ENCODE results near the gene CAMK1D.

Gene CAMK1D

DNA sequence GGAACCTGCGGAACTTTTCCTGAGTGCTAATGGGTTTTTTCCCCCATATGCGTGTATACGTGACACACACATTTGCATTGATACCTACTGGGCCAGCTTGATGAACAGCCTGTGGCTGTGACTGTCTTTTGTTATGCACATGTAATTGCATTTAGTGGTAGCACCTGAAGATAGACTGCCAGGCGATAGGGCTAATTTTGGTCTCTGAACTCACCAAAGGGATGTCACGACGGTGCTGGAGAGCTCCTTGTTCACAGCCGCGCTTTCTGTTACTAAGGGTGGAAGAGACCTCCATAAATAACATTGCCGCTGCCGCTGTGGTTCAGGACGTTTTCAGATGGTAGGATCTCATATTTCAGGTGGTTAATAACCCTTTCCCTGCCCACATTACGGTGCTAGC, 133.2 kb downstream of the CAMK1D start:
- POLR2A ChIA-PET = no interaction called here
- Histone ChIP-seq H3K27ac (ENCODE audit: extremely low read depth, low read depth, low read length) (no peak overlapping the region), H3K4me1 (ENCODE audit: control insufficient read depth, insufficient read depth, low read length) (0 out of 2 replicates have a peak, but pooled peaks cover 2% of the 10 kb centered on the region), H3K36me3 (ENCODE audit: control insufficient read depth in 2 of 2, insufficient read depth in 1 of 2, low read length in 2 of 2) (no peaks in the 10 kb centered on the region), H3K9me3 (ENCODE audit: control insufficient read depth, insufficient read depth, low read depth, low read length) (no peaks in the 10 kb centered on the region), H3K4me3 (ENCODE audit: low read depth, low read length) (no peak overlapping the region)
- TF ChIP-seq ZNF266 (tag by site-specific recombination; IDR thresholded peaks at IDR 0.05; ENCODE audit: low read depth) = no peak
- no peak for TF ChIP-seq ZBTB10 (tag by site-specific recombination; IDR thresholded peaks at IDR 0.05)
- no peak for TF ChIP-seq ZNF624 (tag by site-specific recombination; IDR thresholded peaks at IDR 0.05)
- TF ChIP-seq ZNF843 (tag by site-specific recombination; IDR thresholded peaks at IDR 0.05) = no peak
- no peak for TF ChIP-seq ZNF350 (tag by site-specific recombination; IDR thresholded peaks at IDR 0.05)
- TF ChIP-seq ZNF501 (tag by site-specific recombination; IDR thresholded peaks at IDR 0.05) = no peak
- no peak for TF ChIP-seq ZBTB8A (tag by site-specific recombination; IDR thresholded peaks at IDR 0.05)
- TF ChIP-seq REST (tag by site-specific recombination; IDR thresholded peaks at IDR 0.05) = peak; percentile 81
- CTCF ChIA-PET = interaction anchor here (1.4 kb wide), 1 partner anchor 268 kb away, joined by 5 read pairs; no protein-coding TSS in a partner anchor

DNA sequence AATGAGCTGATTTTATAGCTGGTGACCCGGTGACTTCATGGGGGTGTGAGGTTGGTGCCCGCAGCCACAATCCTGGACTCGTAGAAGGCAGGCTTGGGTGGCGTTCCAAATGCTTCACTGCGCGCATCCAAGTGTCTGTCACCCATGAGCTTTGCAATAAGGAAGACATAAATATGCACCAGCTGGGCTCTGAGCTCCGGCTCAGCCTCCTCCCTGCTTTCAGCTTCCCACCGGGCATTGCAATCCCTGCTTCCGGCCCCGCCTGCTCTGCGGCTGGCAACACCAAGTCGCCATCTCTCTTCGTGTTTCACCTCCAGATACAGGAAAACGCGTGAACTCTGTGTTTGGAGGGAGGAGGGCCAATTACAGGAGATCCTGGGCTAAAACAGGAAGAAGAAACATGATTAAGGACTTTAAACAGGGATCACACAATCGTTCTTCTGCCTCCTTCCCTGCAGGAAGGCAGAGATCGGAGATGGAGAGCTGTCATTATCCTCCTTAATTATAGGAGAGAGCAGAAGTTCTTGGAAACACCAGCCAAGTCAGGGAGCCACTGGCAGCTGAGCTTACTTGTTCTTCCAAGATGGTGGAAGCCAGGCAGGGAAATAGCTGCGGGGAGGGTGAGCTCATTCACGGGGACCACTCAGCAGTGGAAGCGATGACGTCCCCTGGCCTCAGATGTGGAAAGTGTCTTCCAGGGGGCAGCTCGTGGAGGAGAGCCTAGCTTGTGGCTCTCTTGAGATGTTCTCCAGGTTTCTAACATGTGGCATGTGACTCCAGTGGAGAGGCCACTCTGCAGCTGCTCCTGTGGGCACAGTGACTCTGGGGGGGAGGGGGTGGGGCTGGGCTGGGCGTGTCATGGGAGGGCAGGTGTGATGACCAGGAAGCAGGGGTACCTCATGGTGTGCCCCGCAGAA, 134.9 kb downstream of the CAMK1D start:
- Histone ChIP-seq H3K27ac (ENCODE audit: extremely low read depth, low read depth, low read length) (no peak overlapping the region), H3K4me3 (ENCODE audit: low read depth, low read length) (no peak overlapping the region)
- CTCF ChIA-PET = interaction anchor here (0.6 to 2.0 kb wide), 3 partner anchors 107 to 260 kb away, joined by 3 to 9 read pairs (median 3); no protein-coding TSS in a partner anchor

More for the DNA sequence above, 134.9 kb downstream of the CAMK1D start:
- POLR2A ChIA-PET = no interaction called here
- Histone ChIP-seq H3K4me1 (ENCODE audit: control insufficient read depth, insufficient read depth, low read length) (0 out of 2 replicates have a peak, but pooled peaks cover 2% of the 10 kb centered on the region), H3K9me3 (ENCODE audit: control insufficient read depth, insufficient read depth, low read depth, low read length) (no peaks in the 10 kb centered on the region), H3K36me3 (ENCODE audit: control insufficient read depth in 2 of 2, insufficient read depth in 1 of 2, low read length in 2 of 2) (no peaks in the 10 kb centered on the region)
- TF ChIP-seq TRIM28 (IDR thresholded peaks at IDR 0.05; ENCODE audit: borderline replicate concordance, low read length) = no peak
- TF ChIP-seq ZNF155 (tag by site-specific recombination; IDR thresholded peaks at IDR 0.05) = no peak
- peak; percentile 92 for TF ChIP-seq SP7 (tag by site-specific recombination; IDR thresholded peaks at IDR 0.05)
- TF ChIP-seq, protein P1, sequence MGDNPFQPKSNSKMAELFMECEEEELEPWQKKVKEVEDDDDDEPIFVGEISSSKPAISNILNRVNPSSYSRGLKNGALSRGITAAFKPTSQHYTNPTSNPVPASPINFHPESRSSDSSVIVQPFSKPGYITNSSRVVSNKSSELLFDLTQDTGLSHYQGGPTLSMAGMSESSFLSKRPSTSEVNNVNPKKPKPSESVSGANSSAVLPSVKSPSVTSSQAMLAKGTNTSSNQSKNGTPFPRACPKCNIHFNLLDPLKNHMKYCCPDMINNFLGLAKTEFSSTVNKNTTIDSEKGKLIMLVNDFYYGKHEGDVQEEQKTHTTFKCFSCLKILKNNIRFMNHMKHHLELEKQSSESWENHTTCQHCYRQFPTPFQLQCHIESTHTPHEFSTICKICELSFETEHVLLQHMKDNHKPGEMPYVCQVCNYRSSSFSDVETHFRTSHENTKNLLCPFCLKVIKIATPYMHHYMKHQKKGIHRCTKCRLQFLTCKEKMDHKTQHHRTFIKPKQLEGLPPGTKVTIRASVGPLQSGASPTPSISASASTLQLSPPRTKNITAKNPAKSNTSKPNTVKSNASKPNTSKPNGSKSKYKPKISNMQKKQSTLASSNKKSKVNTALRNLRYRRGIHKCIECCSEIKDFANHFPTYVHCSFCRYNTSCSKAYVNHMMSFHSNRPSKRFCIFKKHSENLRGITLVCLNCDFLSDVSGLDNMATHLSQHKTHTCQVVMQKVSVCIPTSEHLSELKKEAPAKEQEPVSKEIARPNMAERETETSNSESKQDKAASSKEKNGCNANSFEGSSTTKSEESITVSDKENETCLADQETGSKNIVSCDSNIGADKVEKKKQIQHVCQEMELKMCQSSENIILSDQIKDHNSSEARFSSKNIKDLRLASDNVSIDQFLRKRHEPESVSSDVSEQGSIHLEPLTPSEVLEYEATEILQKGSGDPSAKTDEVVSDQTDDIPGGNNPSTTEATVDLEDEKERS (tag by site-specific recombination; IDR thresholded peaks at IDR 0.05) = no peak
- TF ChIP-seq FEZF1 (tag by site-specific recombination; IDR thresholded peaks at IDR 0.05) = no peak

All from HEK293 (cell line).